NK-92 treated with Interleukin-12 subunit alpha and Interleukin-12 subunit beta, amount 100 ng/mL, for 24 hours (cell line): ENCODE data around the gene SYT2.
"Not testable (repeated sequence)": the region's sequence is repeated elsewhere in the genome, so short reads cannot be mapped to it uniquely, and the experiment has no call there.

Source experiments
- DNase-seq: peaks from one replicate; lab custom pipeline; 2025; lab: John Stamatoyannopoulos, UW

Gene SYT2

DNA sequence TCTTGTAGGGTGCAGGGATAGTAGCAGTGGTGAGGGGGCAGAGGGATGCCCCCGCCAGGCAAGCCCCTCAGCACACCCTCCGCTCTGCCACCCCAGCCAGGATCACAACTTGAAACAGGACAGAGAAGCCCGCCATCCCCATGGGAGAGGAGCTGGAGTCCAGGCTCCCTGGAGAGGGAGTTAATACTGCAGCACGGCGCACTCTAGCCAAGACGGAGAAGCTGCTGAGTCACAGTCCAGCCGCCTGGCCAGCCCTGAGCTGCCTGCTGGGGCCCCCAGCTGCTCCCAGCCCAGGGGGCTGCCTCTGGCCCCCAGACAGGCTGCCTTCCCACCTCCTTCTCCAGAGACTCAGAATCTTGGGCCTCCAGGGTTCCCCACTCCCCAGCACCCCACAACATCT, 87.2 kb downstream of the SYT2 start:
- DNase-seq = no peak

- DNase-seq = no peak
These were observed 87.9 kb downstream of the SYT2 start for GRCh38 chr1:202622388-202622787.

DNA sequence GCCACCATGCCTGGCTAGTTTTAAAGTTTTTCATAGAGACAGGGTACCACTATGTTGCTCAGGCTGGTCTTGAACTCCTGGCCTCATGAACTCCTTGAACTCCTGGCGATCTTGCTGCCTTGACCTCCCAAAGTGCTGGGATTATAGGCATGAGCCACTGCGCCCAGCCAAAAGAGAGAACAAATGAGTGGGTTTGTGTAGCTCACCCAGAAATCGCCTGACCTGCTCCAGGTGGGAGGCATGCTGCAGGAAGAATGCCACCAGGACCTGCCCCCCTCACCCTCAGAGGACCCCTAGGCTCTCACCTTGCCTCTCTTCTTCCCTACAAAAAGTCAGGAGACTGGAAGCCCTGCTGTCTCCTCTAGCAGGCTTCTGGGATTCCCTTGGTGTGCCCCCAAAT, 88.8 kb downstream of the SYT2 start:
- DNase-seq = no peak

GRCh38 chr1:202620036-202620435, 90.2 kb downstream of the SYT2 start:
- not testable (repeated sequence) for DNase-seq

DNA sequence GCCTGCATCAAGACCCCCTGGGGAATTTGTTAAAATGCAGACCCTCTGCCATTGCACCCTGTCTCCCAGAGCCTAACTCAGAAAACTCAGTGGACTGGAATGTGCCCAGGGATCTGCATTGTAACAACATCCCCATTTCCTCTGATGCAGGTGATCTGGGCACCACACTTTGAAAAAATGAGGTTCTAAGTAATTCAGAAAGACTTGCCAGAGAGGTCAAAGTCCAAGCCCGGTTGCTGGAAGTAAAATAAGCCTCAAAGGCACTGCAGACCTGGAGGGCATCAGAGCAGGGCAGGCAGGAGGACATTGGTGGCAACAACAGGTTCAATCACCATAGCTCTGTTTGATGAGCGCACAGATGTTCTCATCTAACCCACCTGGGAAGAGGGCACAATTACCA, 90.7 kb downstream of the SYT2 start:
- no peak for DNase-seq

GRCh38 chr1:202619012-202619411, 91.2 kb downstream of the SYT2 start:
- DNase-seq = not testable (repeated sequence)

DNA sequence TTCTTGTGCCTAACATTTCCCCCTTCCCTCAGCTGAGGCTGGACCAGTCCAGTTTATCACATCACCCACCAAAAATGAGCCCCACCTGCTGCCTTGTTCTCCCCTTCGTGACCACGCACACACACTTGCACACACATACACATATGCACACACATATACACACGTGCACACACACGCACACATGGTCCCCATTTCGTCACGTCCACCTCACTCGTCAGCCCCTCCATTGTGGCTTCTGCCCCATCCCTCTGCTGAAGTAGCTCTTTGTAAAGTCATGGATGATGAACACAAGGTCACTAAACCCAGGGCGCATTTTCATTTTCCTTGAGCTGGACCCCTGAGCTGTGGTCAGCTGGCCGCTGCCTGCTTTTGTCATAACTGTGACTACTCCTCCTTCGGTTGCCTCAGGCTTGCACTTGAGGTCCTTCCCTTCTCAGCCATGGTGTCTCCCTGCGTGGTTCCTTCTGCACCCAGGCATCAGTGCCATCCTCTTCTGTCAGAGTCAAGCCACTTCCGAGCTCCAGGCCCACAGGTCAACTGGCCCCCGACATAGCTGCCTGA, 93.8 kb downstream of the SYT2 start:
- no peak for DNase-seq

- DNase-seq = no peak
These were observed 94.5 kb downstream of the SYT2 start for GRCh38 chr1:202615501-202616354.

- not testable (repeated sequence) for DNase-seq
These were observed 95.1 kb downstream of the SYT2 start for GRCh38 chr1:202615208-202615500.

DNA sequence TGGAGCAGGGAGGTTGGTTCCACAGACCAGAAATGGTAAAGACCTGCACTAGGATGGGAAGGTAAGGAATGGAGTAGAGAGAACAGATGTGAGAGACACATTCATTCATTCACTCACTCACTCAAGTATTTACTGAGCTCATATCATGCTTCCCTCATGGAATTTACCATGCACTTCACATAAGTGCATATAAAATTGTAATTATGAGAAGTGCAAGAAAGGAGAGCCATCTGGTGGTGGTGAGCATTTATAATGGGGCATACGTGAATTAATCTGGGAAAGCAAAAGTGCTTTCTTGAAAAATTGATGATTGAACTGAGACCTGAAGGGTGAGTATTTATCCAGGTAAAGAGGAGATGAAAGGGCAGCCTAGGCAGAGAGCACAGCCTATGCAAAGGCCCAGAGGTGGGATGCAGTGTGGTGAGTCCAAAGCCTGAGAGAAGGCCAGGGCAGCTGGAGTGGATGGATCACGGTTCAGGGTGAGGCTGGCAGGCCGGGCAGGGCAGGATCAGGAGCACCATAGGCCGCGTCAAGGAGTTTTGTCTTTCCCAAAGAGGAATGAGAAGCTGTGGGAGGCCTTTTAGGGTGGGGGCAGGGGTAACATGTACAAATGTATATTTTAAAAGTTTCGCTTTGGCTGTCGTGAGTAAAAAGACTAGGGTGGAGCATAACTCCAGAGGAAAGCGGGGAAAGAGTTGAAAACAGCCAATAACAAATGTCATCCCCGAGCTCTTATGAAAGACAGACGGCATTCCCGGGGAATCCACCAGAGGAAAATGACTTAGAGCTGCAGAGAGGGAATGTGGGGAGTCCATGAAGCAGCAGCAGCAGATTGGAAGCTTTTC, 95.7 kb downstream of the SYT2 start:
- DNase-seq = not testable (repeated sequence)

- DNase-seq = no peak
These were observed 96.7 kb downstream of the SYT2 start for GRCh38 chr1:202613571-202613970.

DNA sequence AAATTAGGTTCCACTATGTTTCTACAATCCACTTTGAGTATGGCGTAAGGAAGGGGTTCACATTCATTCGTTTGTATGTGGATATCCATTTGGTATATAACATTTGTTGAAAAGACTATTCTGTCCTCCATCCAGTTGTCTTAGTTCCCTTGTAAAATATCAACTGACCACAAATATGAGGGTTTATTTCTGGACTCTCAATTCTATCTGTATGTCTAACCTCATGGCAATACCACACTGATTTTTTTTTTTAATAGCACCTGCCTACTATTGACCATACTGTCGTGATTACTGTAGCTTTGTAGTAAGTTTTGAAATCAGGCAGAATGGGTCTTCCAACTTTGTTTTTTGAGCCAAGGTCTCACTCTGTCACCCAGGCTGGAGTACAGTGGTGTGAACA, 98.2 kb downstream of the SYT2 start:
- DNase-seq = not testable (repeated sequence)

GRCh38 chr1:202605515-202605914, 104.7 kb downstream of the SYT2 start:
- no peak for DNase-seq

- no peak for DNase-seq
These were observed 106.8 kb downstream of the SYT2 start for GRCh38 chr1:202603435-202603834.

DNA sequence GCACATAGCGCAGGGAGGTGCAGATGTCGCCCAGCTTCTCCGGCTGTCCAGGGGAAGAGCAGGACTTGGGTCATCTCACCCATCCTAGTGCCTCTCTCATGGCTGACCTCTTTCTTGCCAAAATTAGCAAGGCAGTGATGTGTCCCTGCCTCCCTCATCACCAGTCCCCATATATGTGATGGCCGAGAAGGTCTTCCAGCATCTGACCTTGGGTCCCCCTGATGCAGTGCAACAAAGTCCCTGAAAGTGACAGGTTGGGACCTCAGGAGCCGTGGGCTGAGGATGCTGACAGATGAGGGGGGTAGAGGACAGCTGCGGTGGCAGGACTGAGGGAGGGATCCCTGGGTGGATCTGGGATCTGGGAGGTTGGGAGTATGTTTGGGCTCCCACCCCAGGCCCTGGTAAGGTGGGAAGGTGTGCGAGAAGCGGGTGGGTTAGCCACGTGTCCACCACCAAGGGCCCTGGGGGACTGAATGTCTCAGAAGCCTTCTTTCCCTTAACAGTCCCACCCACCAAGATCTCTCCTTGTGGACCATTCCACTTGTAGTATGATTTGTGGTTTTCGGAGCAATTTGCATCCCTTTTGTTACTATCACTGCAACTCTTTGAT, 109.7 kb downstream of the SYT2 start:
- DNase-seq = no peak

- DNase-seq = peak; percentile 19
These were observed 110.4 kb downstream of the SYT2 start for GRCh38 chr1:202599669-202600431.

- no peak for DNase-seq
These were observed 113.0 kb downstream of the SYT2 start for GRCh38 chr1:202597090-202597761.

- DNase-seq = no peak
These were observed 113.6 kb downstream of the SYT2 start for GRCh38 chr1:202596638-202597037.

DNA sequence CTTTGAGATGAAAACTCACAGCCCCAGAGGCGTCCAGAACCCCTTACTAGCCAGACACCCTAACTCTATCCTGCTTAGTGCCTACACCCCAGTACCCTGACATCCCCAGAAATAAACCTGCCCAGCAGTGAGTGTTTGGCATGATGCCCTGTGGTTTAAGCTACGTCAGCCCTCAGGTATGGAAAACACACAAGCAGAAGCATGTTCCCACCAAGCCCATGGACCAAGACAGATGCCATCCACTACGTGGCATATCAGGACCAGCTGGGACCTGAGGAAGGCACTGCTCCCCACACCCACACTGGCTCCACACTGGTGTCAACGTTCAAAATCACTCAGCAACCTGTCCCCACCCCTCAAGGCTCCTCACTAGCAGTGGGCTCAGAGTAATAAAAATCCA, 116.4 kb downstream of the SYT2 start:
- DNase-seq = no peak

GRCh38 chr1:202592146-202592545, 118.1 kb downstream of the SYT2 start:
- no peak for DNase-seq

DNA sequence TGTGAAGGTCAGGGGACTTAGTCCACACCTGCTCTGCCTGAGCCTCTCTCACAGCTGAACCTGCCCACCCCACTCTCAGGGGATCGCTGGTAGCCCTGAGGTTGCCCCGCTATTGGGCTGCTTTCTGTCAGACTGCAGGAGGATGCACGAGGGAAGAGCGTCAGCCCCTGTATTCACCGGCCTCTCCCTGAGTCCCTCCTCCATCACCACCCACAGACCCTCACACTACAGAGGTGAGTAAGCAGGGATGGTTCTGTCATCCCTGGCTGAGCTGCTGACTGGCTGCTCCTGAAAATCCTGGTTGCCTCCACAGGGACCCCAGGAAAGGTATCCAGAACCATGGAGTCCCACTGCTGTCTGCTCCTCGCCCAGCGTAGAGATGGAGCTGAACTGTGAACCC, 118.7 kb downstream of the SYT2 start:
- no peak for DNase-seq
